Measurements from ENCODE around the gene ATXN1. TPM values are rescaled to one million over a fixed set of nuclear protein-coding genes. Genes with fewer than 3 reads are reported as not detected.
A peak's percentile ranks its signal among the peaks of the same experiment; 100 is the strongest.

The ATXN1 gene
- total and polyA plus RNA-seq, 2 experiments from 2014 or later, result 4.8 to 9.1 TPM

GRCh38 chr6:16769986-16770376 is 8.7 kb upstream of the ATXN1 start (continued):
- no peak for TF ChIP-seq ZNF462 (CRISPR knock-in tag; IDR thresholded peaks at IDR 0.05)

- DNase-seq (ENCODE audit: low spot score) (peak; percentile 26), ATAC-seq (no peak)
- H3K4me3 Mint-ChIP-seq, result no peak overlapping the region
- Histone ChIP-seq H2AFZ (no peak overlapping the region), H4K20me1 (replicated peaks; ENCODE audit: insufficient read depth) (no peaks in the 10 kb centered on the region), H3K27me3 (ENCODE audit: insufficient read depth) (no peaks in the 10 kb centered on the region), H3F3A (replicated peaks; ENCODE audit: low read depth) (no peaks in the 10 kb centered on the region), H3K79me2 (replicated peaks; ENCODE audit: insufficient read depth) (no peaks in the 10 kb centered on the region), H3K36me3 (ENCODE audit: insufficient read depth) (no peaks in the 10 kb centered on the region), H3K27ac (ENCODE audit: low read depth) (no peak overlapping the region), H3K9me2 (ENCODE audit: insufficient read depth) (no peaks in the 10 kb centered on the region), H3K4me3 (no peak overlapping the region), H3K4me1 (ENCODE audit: insufficient read depth) (peaks cover 11% of the 10 kb centered on the region; the same call in 1 of the 2 replicates), H3K4me2 (0 out of 2 replicates have a peak overlapping the region, but pooled peaks have one; percentile 22)
- H3K36me3 Mint-ChIP-seq (ENCODE audit: low read depth), result no peaks in the 10 kb centered on the region
- H3K27ac Mint-ChIP-seq, result no peak overlapping the region
- peaks cover 24% of the 10 kb centered on the region for H3K4me1 Mint-ChIP-seq
- H3K27me3 Mint-ChIP-seq (ENCODE audit: insufficient read depth, low read depth, poor library complexity), result peaks cover 9% of the 10 kb centered on the region
- no peaks in the 10 kb centered on the region for H3K9me3 Mint-ChIP-seq
- TF ChIP-seq REST (IDR thresholded peaks at IDR 0.05; ENCODE audit: unreplicated experiment) (no peak), ZNF462 (CRISPR knock-in tag; IDR thresholded peaks at IDR 0.05) (no peak)
Observed at GRCh38 chr6:16769131-16769985, 8.1 kb upstream of the ATXN1 start.

Measured in GM23338 (cell line).